H9 (cell line): ENCODE data around the gene PCDH9. TPM values are rescaled to one million over a fixed set of nuclear protein-coding genes. Genes with fewer than 3 reads are reported as not detected.

ENCODE experiments used
- DNase-seq: peaks from one replicate; pipeline ENCODE4 v3.0.0-alpha.2; 2017
- H2AFZ ChIP-seq: one replicate; pipeline ENCODE4 v1.6.1; 2013; ENCODE audit warnings: mild to moderate bottlenecking, low read length, control low read depth, moderate library complexity
- H2AK5ac ChIP-seq: 2 replicates; pipeline ENCODE4 v1.6.1; 2013; ENCODE audit warnings: low read length, control low read depth, mixed read lengths; ENCODE audit not compliant: insufficient read length
- H2BK120ac ChIP-seq: one replicate; pipeline ENCODE4 v1.6.1; 2013; ENCODE audit warnings: low read depth, mild to moderate bottlenecking, low read length, control low read depth, inconsistent platforms; ENCODE audit not compliant: poor library complexity, severe bottlenecking
- H2BK12ac ChIP-seq: 2 replicates; pipeline ENCODE4 v1.6.1; 2013; ENCODE audit warnings: low read length, control low read depth, mixed read lengths, low read depth; ENCODE audit not compliant: insufficient read length
- H2BK15ac ChIP-seq: 2 replicates; pipeline ENCODE4 v1.6.1; 2013; ENCODE audit warnings: low read depth, low read length, control low read depth
- H2BK20ac ChIP-seq: one replicate; pipeline ENCODE4 v1.6.1; 2013; ENCODE audit warnings: low read depth, mild to moderate bottlenecking, low read length, control low read depth, inconsistent platforms; ENCODE audit not compliant: poor library complexity, severe bottlenecking
- H2BK5ac ChIP-seq: 2 replicates; pipeline ENCODE4 v1.6.1; 2013; ENCODE audit warnings: low read length, control low read depth, mixed read lengths; ENCODE audit not compliant: insufficient read length
- H3K14ac ChIP-seq: 2 replicates; pipeline ENCODE4 v1.6.1; 2013; ENCODE audit warnings: low read length, control low read depth; ENCODE audit not compliant: insufficient read depth
- H3K18ac ChIP-seq: 2 replicates; pipeline ENCODE4 v1.6.1; 2013; ENCODE audit warnings: low read depth, mild to moderate bottlenecking, mixed read lengths, low read length, control low read depth; ENCODE audit not compliant: insufficient read length
- H3K23ac ChIP-seq: 2 replicates; pipeline ENCODE4 v1.6.1; 2013; ENCODE audit warnings: low read length, control low read depth, mixed read lengths, low read depth; ENCODE audit not compliant: insufficient read length
- H3K23me2 ChIP-seq: 2 replicates; pipeline ENCODE4 v1.6.1; 2013; ENCODE audit warnings: low read depth, mild to moderate bottlenecking, mixed read lengths, low read length, control low read depth; ENCODE audit not compliant: insufficient read length, poor library complexity, severe bottlenecking
- H3K27ac ChIP-seq: 2 replicates; pipeline ENCODE4 v1.5.1; 2013; ENCODE audit warnings: low read length, control low read depth, mixed read lengths, low read depth; ENCODE audit not compliant: insufficient read length
- H3K27me3 ChIP-seq: 2 replicates; pipeline ENCODE4 v1.6.1; 2013; ENCODE audit warnings: low read length, control low read depth, inconsistent platforms; ENCODE audit not compliant: insufficient read depth
- H3K4ac ChIP-seq: 2 replicates; pipeline ENCODE4 v1.6.1; 2013; ENCODE audit warnings: low read depth, mild to moderate bottlenecking, control low read depth, inconsistent platforms, low read length, moderate library complexity
- H3K4me1 ChIP-seq: 2 replicates; pipeline ENCODE4 v1.6.1; 2013; ENCODE audit warnings: low read length, control low read depth, inconsistent platforms; ENCODE audit not compliant: insufficient read depth
- H3K4me2 ChIP-seq: 2 replicates; pipeline ENCODE4 v1.6.1; 2013; ENCODE audit warnings: low read length, control low read depth, mixed read lengths; ENCODE audit not compliant: insufficient read length, insufficient read depth
- H3K56ac ChIP-seq: 2 replicates; pipeline ENCODE4 v1.6.1; 2013; ENCODE audit warnings: low read depth, mild to moderate bottlenecking, mixed read lengths, low read length, control low read depth; ENCODE audit not compliant: insufficient read length
- H3K79me1 ChIP-seq: 2 replicates; pipeline ENCODE4 v1.6.1; 2013; ENCODE audit warnings: low read depth, mild to moderate bottlenecking, moderate library complexity, low read length, control low read depth, inconsistent platforms; ENCODE audit not compliant: insufficient read depth, poor library complexity, severe bottlenecking
- H3K79me2 ChIP-seq: 2 replicates; pipeline ENCODE4 v1.6.1; 2013; ENCODE audit warnings: low read length, control low read depth, inconsistent platforms; ENCODE audit not compliant: insufficient read depth
- H3K9ac ChIP-seq: 2 replicates; pipeline ENCODE4 v1.6.1; 2013; ENCODE audit warnings: low read length, control low read depth, mixed read lengths; ENCODE audit not compliant: insufficient read length; ENCODE audit errors: extremely low read depth
- H3K9me3 ChIP-seq: one replicate; pipeline ENCODE4 v1.6.1; 2013; ENCODE audit warnings: low read depth, low read length, inconsistent platforms; ENCODE audit not compliant: control insufficient read depth
- H3T11ph ChIP-seq: one replicate; pipeline ENCODE4 v1.6.1; 2013; ENCODE audit warnings: mild to moderate bottlenecking, low read length, control low read depth, inconsistent platforms
- H4K20me1 ChIP-seq: one replicate; pipeline ENCODE4 v1.6.1; 2013; ENCODE audit not compliant: control insufficient read depth, insufficient read length, insufficient read depth
- H4K5ac ChIP-seq: 2 replicates; pipeline ENCODE4 v1.6.1; 2013; ENCODE audit warnings: low read depth, mild to moderate bottlenecking, mixed read lengths, low read length, control low read depth; ENCODE audit not compliant: insufficient read length
- H4K8ac ChIP-seq: replicated peaks from 2 replicates; pipeline ENCODE4 v1.6.1; 2013; ENCODE audit warnings: low read length, control low read depth, mixed read lengths, low read depth; ENCODE audit not compliant: insufficient read length
- H4K91ac ChIP-seq: 2 replicates; pipeline ENCODE4 v1.6.1; 2013; ENCODE audit warnings: low read depth, mild to moderate bottlenecking, moderate library complexity, mixed read lengths, low read length, control low read depth; ENCODE audit not compliant: insufficient read length
- H3K27ac Mint-ChIP-seq, 3 experiments: 2 replicates in 2 of 3; 3 replicates in 1 of 3; pipeline ENCODE4 v1.8.0; 2020 to 2021; ENCODE audit warnings: mixed read lengths in 3 of 3, mild to moderate bottlenecking in 1 of 3, moderate library complexity in 1 of 3
- H3K27me3 Mint-ChIP-seq: 2 replicates; pipeline ENCODE4 v1.8.0; 2021; ENCODE audit warnings: low read depth, mild to moderate bottlenecking, moderate library complexity, mixed read lengths
- H3K36me3 Mint-ChIP-seq, 3 experiments: 2 replicates in 2 of 3; 3 replicates in 1 of 3; pipeline ENCODE4 v1.8.0; 2020 to 2021; ENCODE audit warnings: low read depth in 3 of 3, mixed read lengths in 3 of 3; ENCODE audit not compliant: insufficient read depth in 1 of 3
- H3K4me1 Mint-ChIP-seq, 2 experiments: 2 replicates each; pipeline ENCODE4 v1.8.0; 2020; ENCODE audit warnings: mixed read lengths in 2 of 2
- H3K4me3 Mint-ChIP-seq, 2 experiments: 2 replicates in 1 of 2; 3 replicates in 1 of 2; pipeline ENCODE4 v1.8.0; 2020 to 2021; ENCODE audit warnings: mild to moderate bottlenecking in 2 of 2, mixed read lengths in 2 of 2, moderate library complexity in 1 of 2
- H3K9me3 Mint-ChIP-seq, 2 experiments: 2 replicates in 1 of 2; 3 replicates in 1 of 2; pipeline ENCODE4 v1.8.0; 2020; ENCODE audit warnings: mild to moderate bottlenecking in 2 of 2, mixed read lengths in 2 of 2, moderate library complexity in 1 of 2
- WGBS: extraction: QIAGEN DNeasy Blood & Tissue Kit; methylation state at CpG from one replicate; pipeline ENCODE4 v1.1.7; 2013; ENCODE audit warnings: missing lambda C conversion rate, low lambda C conversion rate, mixed read lengths; ENCODE audit not compliant: insufficient read length; ENCODE audit errors: extremely low coverage; 5-methylcytosine and 5-hydroxymethylcytosine counted together
- total RNA-seq: library from RNA; stranded (reverse); gene quantifications from 2 replicates; pipeline ENCODE4 v1.2.1, GENCODE V29; 2021
- TF ChIP-seq, protein P1 (sequence below): fragments of 200-600 bp; sonication (generic); conservative IDR thresholded peaks from 3 replicates; pipeline ENCODE4 v1.8.0; 2021; ENCODE audit warnings: antibody characterized with exemption, mild to moderate bottlenecking

PCDH9 gene
- total RNA-seq, 1 experiment from 2014 or later, result 0.11 TPM

GRCh38 chr13:67232384-67232783 is 2.2 kb upstream of the PCDH9 start:
- H2BK15ac ChIP-seq, result no peak overlapping the region
- no peak overlapping the region for H4K91ac ChIP-seq
- H3K27ac ChIP-seq, result no peak overlapping the region
- Mint-ChIP-seq H3K27ac (no peak overlapping the region), H3K4me3 (no peak overlapping the region), H3K27me3 (peaks cover 10% of the 10 kb centered on the region), H3K36me3 (no peaks in the 10 kb centered on the region), H3K9me3 (no peaks in the 10 kb centered on the region), H3K4me1 (peaks cover 2 to 5% of the 10 kb centered on the region in 2 experiments; a peak in 3 of 4 replicates)
- H2BK5ac ChIP-seq, result no peak overlapping the region
- H3K4me1 ChIP-seq, result no peaks in the 10 kb centered on the region
- no peak overlapping the region for H3K23ac ChIP-seq
- H3K9ac ChIP-seq, result no peak overlapping the region
- no peak overlapping the region for H2AK5ac ChIP-seq
- no peak overlapping the region for H4K8ac ChIP-seq
- H3K79me1 ChIP-seq, result no peaks in the 10 kb centered on the region
- no peaks in the 10 kb centered on the region for H3K9me3 ChIP-seq
- H2AFZ ChIP-seq, result no peak overlapping the region
- no peak overlapping the region for H3T11ph ChIP-seq
- no CpG with 5 or more reads among the region's 5 CpGs for WGBS
- H3K27me3 ChIP-seq, result no peaks in the 10 kb centered on the region; the same call in 1 of the 2 replicates
- H3K4ac ChIP-seq, result no peak overlapping the region
- no peaks in the 10 kb centered on the region for H4K20me1 ChIP-seq
- no peak overlapping the region for H3K56ac ChIP-seq
- DNase-seq, result no peak
- TF ChIP-seq, protein P1, sequence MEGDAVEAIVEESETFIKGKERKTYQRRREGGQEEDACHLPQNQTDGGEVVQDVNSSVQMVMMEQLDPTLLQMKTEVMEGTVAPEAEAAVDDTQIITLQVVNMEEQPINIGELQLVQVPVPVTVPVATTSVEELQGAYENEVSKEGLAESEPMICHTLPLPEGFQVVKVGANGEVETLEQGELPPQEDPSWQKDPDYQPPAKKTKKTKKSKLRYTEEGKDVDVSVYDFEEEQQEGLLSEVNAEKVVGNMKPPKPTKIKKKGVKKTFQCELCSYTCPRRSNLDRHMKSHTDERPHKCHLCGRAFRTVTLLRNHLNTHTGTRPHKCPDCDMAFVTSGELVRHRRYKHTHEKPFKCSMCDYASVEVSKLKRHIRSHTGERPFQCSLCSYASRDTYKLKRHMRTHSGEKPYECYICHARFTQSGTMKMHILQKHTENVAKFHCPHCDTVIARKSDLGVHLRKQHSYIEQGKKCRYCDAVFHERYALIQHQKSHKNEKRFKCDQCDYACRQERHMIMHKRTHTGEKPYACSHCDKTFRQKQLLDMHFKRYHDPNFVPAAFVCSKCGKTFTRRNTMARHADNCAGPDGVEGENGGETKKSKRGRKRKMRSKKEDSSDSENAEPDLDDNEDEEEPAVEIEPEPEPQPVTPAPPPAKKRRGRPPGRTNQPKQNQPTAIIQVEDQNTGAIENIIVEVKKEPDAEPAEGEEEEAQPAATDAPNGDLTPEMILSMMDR, result no peak
- no peak overlapping the region for H2BK120ac ChIP-seq
- no peak overlapping the region for H3K18ac ChIP-seq
- H3K14ac ChIP-seq, result no peak overlapping the region
- H3K79me2 ChIP-seq, result no peaks in the 10 kb centered on the region
- H4K5ac ChIP-seq, result no peak overlapping the region
- H3K4me2 ChIP-seq, result no peak overlapping the region
- H2BK20ac ChIP-seq, result no peak overlapping the region
- peaks cover 18% of the 10 kb centered on the region for H3K23me2 ChIP-seq
- H2BK12ac ChIP-seq, result no peak overlapping the region
